ENCODE results near the gene CHAT. TPM values are rescaled to one million over a fixed set of nuclear protein-coding genes. Genes with fewer than 3 reads are reported as not detected.

CHAT gene
- total RNA-seq, 1 donor from 2014 or later = 0.62 TPM

- DNase-seq = no peak
These were observed 1.2 kb upstream of the CHAT start for GRCh38 chr10:49612513-49613164.

GRCh38 chr10:49613165-49613881 is 514 bp upstream of the CHAT start:
- no peak for DNase-seq

- DNase-seq = no peak
These were observed 683 bp downstream of the CHAT start for GRCh38 chr10:49614242-49615198.

GRCh38 chr10:49615213-49615612 is 1.4 kb downstream of the CHAT start:
- no peak for DNase-seq

GRCh38 chr10:49615721-49616120 is 1.9 kb downstream of the CHAT start:
- DNase-seq = no peak

- no peak for DNase-seq
These were observed 2.7 kb downstream of the CHAT start for GRCh38 chr10:49616421-49617101.

- no peak for DNase-seq
These were observed 3.5 kb downstream of the CHAT start for GRCh38 chr10:49617121-49618020.

- DNase-seq = no peak
These were observed 5.0 kb downstream of the CHAT start for GRCh38 chr10:49618821-49619220.

GRCh38 chr10:49619613-49620012 is 5.8 kb downstream of the CHAT start:
- no peak for DNase-seq

GRCh38 chr10:49620286-49620810 is 6.5 kb downstream of the CHAT start:
- no peak for DNase-seq

GRCh38 chr10:49620841-49621378 is 7.1 kb downstream of the CHAT start:
- DNase-seq = no peak

GRCh38 chr10:49621561-49621960 is 7.7 kb downstream of the CHAT start:
- DNase-seq = no peak

GRCh38 chr10:49622426-49623425 is 8.9 kb downstream of the CHAT start:
- no peak for DNase-seq

GRCh38 chr10:49624629-49625028 is 10.8 kb downstream of the CHAT start:
- DNase-seq = no peak

GRCh38 chr10:49625411-49625810 is 11.6 kb downstream of the CHAT start:
- no peak for DNase-seq

GRCh38 chr10:49627038-49627437 is 13.2 kb downstream of the CHAT start:
- DNase-seq = no peak

GRCh38 chr10:49627644-49628247 is 13.9 kb downstream of the CHAT start:
- DNase-seq = no peak

GRCh38 chr10:49628599-49628998 is 14.8 kb downstream of the CHAT start:
- DNase-seq = no peak

GRCh38 chr10:49629431-49629881 is 15.6 kb downstream of the CHAT start:
- DNase-seq = no peak

Data from occipital lobe (tissue), 2 donors.